ENCODE measurements around the gene WDHD1. TPM values are rescaled to one million over a fixed set of nuclear protein-coding genes. Genes with fewer than 3 reads are reported as not detected.

The WDHD1 gene
- polyA plus RNA-seq, 3 donors = 0.19 to 0.37 (median 0.30) TPM

DNA sequence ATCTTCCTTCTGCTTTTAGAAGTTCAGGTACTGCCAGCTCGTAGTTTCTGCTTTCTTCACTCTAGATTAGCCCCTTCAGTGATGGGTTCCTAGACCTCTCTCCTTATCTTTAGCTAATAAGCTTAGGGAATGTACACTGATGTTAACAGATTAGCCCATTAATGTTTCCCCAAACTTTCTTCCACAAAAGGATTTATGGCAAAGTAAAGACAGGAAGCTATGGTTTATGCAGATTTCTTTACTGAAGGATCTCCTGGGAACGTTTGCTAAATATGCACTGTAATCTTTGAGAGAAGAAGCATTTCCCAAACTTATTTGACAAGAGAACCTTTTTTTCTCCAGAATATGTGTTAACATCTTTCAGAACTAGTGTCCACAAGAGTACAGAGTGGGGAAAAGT, 4.3 kb upstream of the WDHD1 start:
- Histone ChIP-seq H4K20me1 (ENCODE audit: insufficient read depth, low read length) (peaks cover 9% of the 10 kb centered on the region), H3K79me2 (ENCODE audit: insufficient read depth, low read length) (peaks cover 71% of the 10 kb centered on the region), H3K27me3 (ENCODE audit: control insufficient read depth in 2 of 2, insufficient read depth in 2 of 2, low read length in 2 of 2) (no peaks in the 10 kb centered on the region), H3K4me2 (replicated peaks; ENCODE audit: extremely low read depth, low read length, poor library complexity, severe bottlenecking) (no peak overlapping the region), H3K9me3 (replicated peaks in 1 of 2; ENCODE audit: control insufficient read depth in 1 of 2, insufficient read depth in 1 of 2, low read length in 2 of 2) (no peaks in the 10 kb centered on the region), H3K4me1 (ENCODE audit: control insufficient read depth in 1 of 2, insufficient read depth in 2 of 2, low read length in 2 of 2) (peaks cover 18 to 32% of the 10 kb centered on the region in 2 donors), H2AFZ (ENCODE audit: insufficient read depth, low read depth, low read length, poor library complexity, severe bottlenecking) (no peak overlapping the region), H3K36me3 (replicated peaks in 1 of 2; ENCODE audit: control insufficient read depth in 1 of 2, insufficient read depth in 2 of 2, low read length in 2 of 2) (peaks cover 17 to 44% of the 10 kb centered on the region in 2 donors), H3K27ac (ENCODE audit: low read depth in 1 of 2, low read length in 2 of 2) (no peak overlapping the region), H3K9ac (ENCODE audit: insufficient read depth, low read length, poor library complexity, severe bottlenecking) (no peak overlapping the region), H3K4me3 (replicated peaks in 1 of 3; ENCODE audit: low read depth in 2 of 3, low read length in 3 of 3) (no peak overlapping the region)
- DNase-seq = no peak
- Mint-ChIP-seq H3K27me3 (ENCODE audit: low read depth in 3 of 3) (no peaks in the 10 kb centered on the region), H3K36me3 (peaks cover 25 to 34% of the 10 kb centered on the region in 2 donors), H3K9me3 (peaks cover 0 to 1% (median 0%) of the 10 kb centered on the region in 7 donors), H3K4me1 (peaks cover 35% of the 10 kb centered on the region), H3K27ac (peak overlapping the region in 1 of 7 donors; percentile 27), H3K4me3 (no peak overlapping the region)
- no CpG with 5 or more reads among the region's 2 CpGs for WGBS (ENCODE audit: insufficient coverage)
- TF ChIP-seq, protein P1, sequence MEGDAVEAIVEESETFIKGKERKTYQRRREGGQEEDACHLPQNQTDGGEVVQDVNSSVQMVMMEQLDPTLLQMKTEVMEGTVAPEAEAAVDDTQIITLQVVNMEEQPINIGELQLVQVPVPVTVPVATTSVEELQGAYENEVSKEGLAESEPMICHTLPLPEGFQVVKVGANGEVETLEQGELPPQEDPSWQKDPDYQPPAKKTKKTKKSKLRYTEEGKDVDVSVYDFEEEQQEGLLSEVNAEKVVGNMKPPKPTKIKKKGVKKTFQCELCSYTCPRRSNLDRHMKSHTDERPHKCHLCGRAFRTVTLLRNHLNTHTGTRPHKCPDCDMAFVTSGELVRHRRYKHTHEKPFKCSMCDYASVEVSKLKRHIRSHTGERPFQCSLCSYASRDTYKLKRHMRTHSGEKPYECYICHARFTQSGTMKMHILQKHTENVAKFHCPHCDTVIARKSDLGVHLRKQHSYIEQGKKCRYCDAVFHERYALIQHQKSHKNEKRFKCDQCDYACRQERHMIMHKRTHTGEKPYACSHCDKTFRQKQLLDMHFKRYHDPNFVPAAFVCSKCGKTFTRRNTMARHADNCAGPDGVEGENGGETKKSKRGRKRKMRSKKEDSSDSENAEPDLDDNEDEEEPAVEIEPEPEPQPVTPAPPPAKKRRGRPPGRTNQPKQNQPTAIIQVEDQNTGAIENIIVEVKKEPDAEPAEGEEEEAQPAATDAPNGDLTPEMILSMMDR (IDR thresholded peaks at IDR 0.05) = no peak
- intact Hi-C loops (cut with micrococcal nuclease) = no loop called here

GRCh38 chr14:55028476-55028875, 1.6 kb upstream of the WDHD1 start:
- Histone ChIP-seq H3K9ac (ENCODE audit: insufficient read depth, low read length, poor library complexity, severe bottlenecking) (no peak overlapping the region), H3K4me1 (ENCODE audit: control insufficient read depth in 1 of 2, insufficient read depth in 2 of 2, low read length in 2 of 2) (peaks cover 21 to 39% of the 10 kb centered on the region in 2 donors), H3K9me3 (replicated peaks in 1 of 2; ENCODE audit: control insufficient read depth in 1 of 2, insufficient read depth in 1 of 2, low read length in 2 of 2) (no peaks in the 10 kb centered on the region), H3K27me3 (ENCODE audit: control insufficient read depth in 2 of 2, insufficient read depth in 2 of 2, low read length in 2 of 2) (no peaks in the 10 kb centered on the region), H2AFZ (ENCODE audit: insufficient read depth, low read depth, low read length, poor library complexity, severe bottlenecking) (no peak overlapping the region), H3K36me3 (replicated peaks in 1 of 2; ENCODE audit: control insufficient read depth in 1 of 2, insufficient read depth in 2 of 2, low read length in 2 of 2) (peaks cover 8 to 19% of the 10 kb centered on the region in 2 donors), H3K79me2 (ENCODE audit: insufficient read depth, low read length) (peaks cover 87% of the 10 kb centered on the region), H3K4me2 (replicated peaks; ENCODE audit: extremely low read depth, low read length, poor library complexity, severe bottlenecking) (peak overlapping the region; percentile 90), H4K20me1 (ENCODE audit: insufficient read depth, low read length) (peaks cover 9% of the 10 kb centered on the region), H3K4me3 (replicated peaks in 1 of 3; ENCODE audit: low read depth in 2 of 3, low read length in 3 of 3) (peak overlapping the region in 1 of 3 experiments; percentile 94), H3K27ac (ENCODE audit: low read depth in 1 of 2, low read length in 2 of 2) (no peak overlapping the region)
- TF ChIP-seq, protein P1 (IDR thresholded peaks at IDR 0.05) = no peak
- no peaks in the 10 kb centered on the region for H3K27me3 Mint-ChIP-seq (ENCODE audit: low read depth in 3 of 3)
- peak overlapping the region; percentile 90 to 93 for H3K4me3 Mint-ChIP-seq
- WGBS (ENCODE audit: insufficient coverage) = no CpG with 5 or more reads among the region's 4 CpGs
- no peak overlapping the region for H3K27ac Mint-ChIP-seq
- H3K36me3 Mint-ChIP-seq = peaks cover 9 to 10% of the 10 kb centered on the region in 2 donors
- intact Hi-C loops (cut with micrococcal nuclease) = no loop called here
- H3K9me3 Mint-ChIP-seq = no peaks in the 10 kb centered on the region
- peaks cover 41% of the 10 kb centered on the region for H3K4me1 Mint-ChIP-seq
- DNase-seq = no peak
